ENCODE results near the gene DERL3.
"Not testable (repeated sequence)": the region's sequence is repeated elsewhere in the genome, so short reads cannot be mapped to it uniquely, and the experiment has no call there.

DERL3 gene

DNA sequence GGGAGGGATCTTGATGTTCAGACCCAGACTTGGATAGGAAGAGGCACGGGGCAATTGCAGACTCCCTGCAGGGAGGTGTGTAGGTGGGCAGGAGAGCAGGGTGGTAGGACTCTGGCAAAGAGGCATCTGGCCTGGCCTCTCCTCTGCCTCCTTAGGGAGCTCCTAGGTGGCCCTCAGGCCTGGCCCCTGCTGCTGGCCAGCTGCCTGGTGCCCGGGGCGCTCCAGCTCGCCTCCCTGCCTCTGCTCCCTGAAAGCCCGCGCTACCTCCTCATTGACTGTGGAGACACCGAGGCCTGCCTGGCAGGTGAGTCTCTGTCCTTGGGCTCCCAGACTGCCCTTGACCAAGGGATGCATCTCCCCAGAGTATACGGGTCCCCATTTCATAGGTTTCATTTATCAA lies 38.8 kb upstream of the DERL3 start:
- no peak overlapping the region for H3K27ac ChIP-seq
- no peak overlapping the region for H3K4me2 ChIP-seq (ENCODE audit: low read length)
- no peak overlapping the region for H3K4me3 ChIP-seq (ENCODE audit: low read depth, low read length)
- no peak overlapping the region for H3K9ac ChIP-seq
- no peaks in the 10 kb centered on the region for H3K27me3 ChIP-seq (ENCODE audit: control insufficient read depth, insufficient read depth, low read length)
- no peaks in the 10 kb centered on the region for H3K79me2 ChIP-seq
- H2AFZ ChIP-seq = no peak overlapping the region
- no peaks in the 10 kb centered on the region for H3K36me3 ChIP-seq (ENCODE audit: control insufficient read depth, insufficient read depth, low read length)
- H3K4me1 ChIP-seq = no peaks in the 10 kb centered on the region
- TF ChIP-seq, protein P1, sequence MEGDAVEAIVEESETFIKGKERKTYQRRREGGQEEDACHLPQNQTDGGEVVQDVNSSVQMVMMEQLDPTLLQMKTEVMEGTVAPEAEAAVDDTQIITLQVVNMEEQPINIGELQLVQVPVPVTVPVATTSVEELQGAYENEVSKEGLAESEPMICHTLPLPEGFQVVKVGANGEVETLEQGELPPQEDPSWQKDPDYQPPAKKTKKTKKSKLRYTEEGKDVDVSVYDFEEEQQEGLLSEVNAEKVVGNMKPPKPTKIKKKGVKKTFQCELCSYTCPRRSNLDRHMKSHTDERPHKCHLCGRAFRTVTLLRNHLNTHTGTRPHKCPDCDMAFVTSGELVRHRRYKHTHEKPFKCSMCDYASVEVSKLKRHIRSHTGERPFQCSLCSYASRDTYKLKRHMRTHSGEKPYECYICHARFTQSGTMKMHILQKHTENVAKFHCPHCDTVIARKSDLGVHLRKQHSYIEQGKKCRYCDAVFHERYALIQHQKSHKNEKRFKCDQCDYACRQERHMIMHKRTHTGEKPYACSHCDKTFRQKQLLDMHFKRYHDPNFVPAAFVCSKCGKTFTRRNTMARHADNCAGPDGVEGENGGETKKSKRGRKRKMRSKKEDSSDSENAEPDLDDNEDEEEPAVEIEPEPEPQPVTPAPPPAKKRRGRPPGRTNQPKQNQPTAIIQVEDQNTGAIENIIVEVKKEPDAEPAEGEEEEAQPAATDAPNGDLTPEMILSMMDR (IDR thresholded peaks at IDR 0.05) = no peak
- no peaks in the 10 kb centered on the region for H3K9me3 ChIP-seq (ENCODE audit: control insufficient read depth, low read length)

DNA sequence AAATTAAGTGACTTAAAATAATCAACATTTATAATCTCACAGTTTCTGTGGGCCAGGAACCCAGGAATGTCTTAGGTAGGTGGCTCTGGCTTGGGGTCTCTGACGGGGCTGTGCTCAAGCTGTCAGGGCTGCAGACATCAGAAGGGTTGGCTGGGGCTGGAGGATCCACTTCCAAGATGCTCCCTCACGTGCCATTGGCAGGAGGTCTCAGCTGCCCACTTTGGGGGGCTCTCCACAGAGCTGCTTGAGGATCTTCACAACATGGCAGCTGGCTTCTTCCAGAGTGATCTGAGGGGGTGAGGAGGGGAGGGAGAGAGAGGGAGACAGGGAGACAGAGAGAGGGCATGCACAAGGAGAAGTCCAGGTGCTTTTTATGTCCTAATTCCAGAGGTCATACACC lies 37.0 kb upstream of the DERL3 start:
- no peak overlapping the region for H3K9ac ChIP-seq
- H3K79me2 ChIP-seq = no peaks in the 10 kb centered on the region
- H3K4me2 ChIP-seq (ENCODE audit: low read length) = no peak overlapping the region
- TF ChIP-seq, protein P1 (IDR thresholded peaks at IDR 0.05) = no peak
- H3K27ac ChIP-seq = no peak overlapping the region
- no peak overlapping the region for H3K4me3 ChIP-seq (ENCODE audit: low read depth, low read length)
- no peaks in the 10 kb centered on the region for H3K9me3 ChIP-seq (ENCODE audit: control insufficient read depth, low read length)
- no peaks in the 10 kb centered on the region for H3K27me3 ChIP-seq (ENCODE audit: control insufficient read depth, insufficient read depth, low read length)
- no peak overlapping the region for H2AFZ ChIP-seq
- no peaks in the 10 kb centered on the region for H3K36me3 ChIP-seq (ENCODE audit: control insufficient read depth, insufficient read depth, low read length)
- no peaks in the 10 kb centered on the region for H3K4me1 ChIP-seq

DNA sequence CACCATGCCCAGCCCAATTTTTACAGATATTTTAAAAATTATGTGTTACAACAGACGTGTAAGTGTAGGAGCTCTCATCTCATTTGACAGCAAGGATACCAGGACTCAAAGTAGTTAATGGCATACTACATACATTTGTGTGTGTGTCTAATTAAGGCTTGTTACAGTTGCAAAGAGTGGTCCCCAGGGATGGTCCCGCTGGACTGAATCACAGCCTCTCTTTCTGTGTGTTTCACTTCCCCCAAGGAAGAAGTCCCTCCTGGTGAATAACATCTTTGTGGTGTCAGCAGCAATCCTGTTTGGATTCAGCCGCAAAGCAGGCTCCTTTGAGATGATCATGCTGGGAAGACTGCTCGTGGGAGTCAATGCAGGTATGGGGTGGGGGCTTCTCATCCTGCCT lies 36.1 kb upstream of the DERL3 start:
- Histone ChIP-seq H2AFZ (no peak overlapping the region), H3K9me3 (ENCODE audit: control insufficient read depth, low read length) (no peaks in the 10 kb centered on the region), H3K4me1 (no peaks in the 10 kb centered on the region), H3K27ac (no peak overlapping the region), H3K27me3 (ENCODE audit: control insufficient read depth, insufficient read depth, low read length) (no peaks in the 10 kb centered on the region), H3K79me2 (no peaks in the 10 kb centered on the region), H3K36me3 (ENCODE audit: control insufficient read depth, insufficient read depth, low read length) (no peaks in the 10 kb centered on the region), H3K4me2 (ENCODE audit: low read length) (no peak overlapping the region), H3K9ac (no peak overlapping the region), H3K4me3 (ENCODE audit: low read depth, low read length) (no peak overlapping the region)
- TF ChIP-seq, protein P1 (IDR thresholded peaks at IDR 0.05) = no peak

GRCh38 chr22:23868580-23868979 lies 29.8 kb upstream of the DERL3 start:
- H3K9me3 ChIP-seq (ENCODE audit: control insufficient read depth, low read length) = no peaks in the 10 kb centered on the region
- no peak overlapping the region for H3K9ac ChIP-seq
- no peak overlapping the region for H3K27ac ChIP-seq
- no peak overlapping the region for H3K4me3 ChIP-seq (ENCODE audit: low read depth, low read length)
- no peaks in the 10 kb centered on the region for H3K4me1 ChIP-seq
- H2AFZ ChIP-seq = no peak overlapping the region
- H3K79me2 ChIP-seq = no peaks in the 10 kb centered on the region
- no peaks in the 10 kb centered on the region for H3K27me3 ChIP-seq (ENCODE audit: control insufficient read depth, insufficient read depth, low read length)
- no peak overlapping the region for H3K4me2 ChIP-seq (ENCODE audit: low read length)
- H3K36me3 ChIP-seq (ENCODE audit: control insufficient read depth, insufficient read depth, low read length) = no peaks in the 10 kb centered on the region
- TF ChIP-seq, protein P1 (IDR thresholded peaks at IDR 0.05) = no peak

DNA sequence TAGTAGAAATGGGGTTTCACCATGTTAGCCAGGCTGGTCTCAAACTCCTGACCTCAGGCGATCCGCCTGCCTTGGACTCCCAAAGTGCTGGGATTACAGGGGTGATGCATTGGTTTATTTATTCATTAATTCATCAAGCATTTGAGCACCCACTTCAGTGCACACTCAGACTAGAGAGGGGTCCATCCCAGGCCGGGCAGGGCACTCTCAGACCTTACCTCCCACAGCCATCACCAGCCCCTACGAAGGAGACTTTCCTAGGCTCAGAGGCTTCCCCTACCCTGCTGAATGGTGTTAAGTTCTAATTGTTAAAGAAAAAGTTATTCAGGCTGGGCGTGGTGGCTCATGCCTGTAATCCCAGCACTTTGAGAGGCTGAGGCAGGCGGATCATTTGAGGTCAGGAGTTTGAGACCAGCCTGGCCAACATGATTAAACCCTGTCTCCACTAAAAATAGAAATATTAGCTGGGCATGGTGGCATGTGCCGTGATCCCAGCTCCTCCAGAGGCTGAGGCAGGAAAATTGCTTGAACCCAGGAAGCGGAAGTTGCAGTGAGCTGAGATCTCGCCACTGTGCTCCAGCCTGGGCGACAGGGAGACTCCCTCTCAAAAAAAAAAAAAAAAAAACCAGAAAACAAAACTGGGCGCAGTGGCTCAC lies 25.8 kb upstream of the DERL3 start:
- not testable (repeated sequence) for H3K4me3 ChIP-seq (ENCODE audit: low read depth, low read length); H3K27ac ChIP-seq; H2AFZ ChIP-seq; H3K27me3 ChIP-seq (ENCODE audit: control insufficient read depth, insufficient read depth, low read length); H3K4me1 ChIP-seq; H3K9ac ChIP-seq; H3K79me2 ChIP-seq; H3K36me3 ChIP-seq (ENCODE audit: control insufficient read depth, insufficient read depth, low read length); H3K4me2 ChIP-seq (ENCODE audit: low read length); H3K9me3 ChIP-seq (ENCODE audit: control insufficient read depth, low read length)

Measured in parathyroid adenoma (tissue), 2 donors.